HCT116 (cell line): ENCODE measurements around the gene CFAP46. TPM values are rescaled to one million over a fixed set of nuclear protein-coding genes. Genes with fewer than 3 reads are reported as not detected.

Source experiments
- ATAC-seq: fragments of 200-7000 bp; cut with Tn5 transposase; 2 replicates; pipeline ENCODE4 v1.9.1; 2020; ENCODE audit warnings: mild to moderate bottlenecking, moderate library complexity
- BruUV-seq: library from RNA; stranded (reverse); fragments of 400-500 nt; replicated peaks from 2 replicates; lab custom pipeline; 2021; lab: Mats Ljungman, UMichigan
- CTCF ChIA-PET: fragments of 300-600 bp; sonication (Branson Sonifier 250); formaldehyde crosslinking; loops from one replicate; lab custom pipeline; 2021; ENCODE audit warnings: antibody characterized with exemption; lab: Charles Lee
- POLR2A ChIA-PET: fragments of 300-600, 350-600 bp; sonication (Branson Sonifier 250); formaldehyde crosslinking; loops from one replicate; lab custom pipeline; 2021; ENCODE audit warnings: antibody characterized with exemption; lab: Charles Lee
- RAD21 ChIA-PET, 2 experiments: fragments of 300-600 bp; sonication (Branson Sonifier 250); formaldehyde crosslinking; loops; one replicate each; lab custom pipeline; 2023; ENCODE audit warnings: low total read pairs in 2 of 2; ENCODE audit not compliant: uncharacterized antibody in 2 of 2, unreplicated experiment in 2 of 2, low non-redundant PET in 1 of 2; lab: Charles Lee
- DNase-seq: peaks from one replicate; pipeline ENCODE4 v3.0.0-alpha.2; 2010; ENCODE audit warnings: low read depth, low spot score
- H2AFZ ChIP-seq: fragments of 200-600 bp; shearing (Covaris generic), sonication (generic); 2 replicates; pipeline ENCODE4 v1.6.1; 2017; ENCODE audit warnings: low read depth, mixed run types, mixed read lengths, antibody characterized with exemption, low read length; ENCODE audit not compliant: poor library complexity, severe bottlenecking
- H3K27ac ChIP-seq: 2 replicates; pipeline ENCODE4 v1.5.1; 2012; ENCODE audit warnings: low read depth, low read length
- H3K27me3 ChIP-seq: fragments of 200-600 bp; sonication (generic); 2 replicates; pipeline ENCODE4 v1.6.1; 2016; ENCODE audit warnings: mixed run types, low read length, mixed read lengths; ENCODE audit not compliant: insufficient read depth
- H3K36me3 ChIP-seq, 2 experiments: fragments of 200-500 bp in 1 of 2; fragments of 200-600 bp in 1 of 2; sonication (Bioruptor generic) in 1 of 2; sonication (generic) in 1 of 2; 2 replicates each; pipeline versions ENCODE4 v1.5.1 to v1.6.1; 2014 to 2016; ENCODE audit warnings: low read length in 2 of 2, inconsistent platforms in 1 of 2, mixed read lengths in 1 of 2, mixed run types in 1 of 2; ENCODE audit not compliant: insufficient read depth in 2 of 2, control insufficient read depth in 1 of 2
- H3K4me1 ChIP-seq, 2 experiments: fragments of 200-600 bp in 1 of 2; sonication (generic) in 1 of 2; 2 replicates each; pipeline versions ENCODE4 v1.5.1 to v1.6.1; 2012 to 2017; ENCODE audit warnings: low read length in 2 of 2, inconsistent platforms in 1 of 2, mild to moderate bottlenecking in 1 of 2, mixed read lengths in 1 of 2, mixed run types in 1 of 2, moderate library complexity in 1 of 2; ENCODE audit not compliant: insufficient read depth in 2 of 2, control insufficient read depth in 1 of 2
- H3K4me2 ChIP-seq: fragments of 200-600 bp; sonication (generic); 2 replicates; pipeline ENCODE4 v1.6.1; 2017; ENCODE audit warnings: mixed run types, low read length, mixed read lengths
- H3K4me3 ChIP-seq, 2 experiments: fragments of 200-600 bp in 1 of 2; sonication (generic) in 1 of 2; replicated peaks in 1 of 2; 2 replicates each; pipeline ENCODE4 v1.5.1; 2011 to 2016; ENCODE audit warnings: low read length in 2 of 2, control low read depth in 1 of 2, low read depth in 1 of 2, mild to moderate bottlenecking in 1 of 2, mixed read lengths in 1 of 2, mixed run types in 1 of 2
- H3K79me2 ChIP-seq: fragments of 200-600 bp; sonication (generic); 2 replicates; pipeline ENCODE4 v1.6.1; 2017; ENCODE audit warnings: mild to moderate bottlenecking, mixed run types, low read length, moderate library complexity, mixed read lengths; ENCODE audit not compliant: insufficient read depth
- H3K9ac ChIP-seq: fragments of 200-600 bp; sonication (generic); 2 replicates; pipeline ENCODE4 v1.6.1; 2016; ENCODE audit warnings: low read length, mixed read lengths
- H3K9me2 ChIP-seq: fragments of 200-600 bp; sonication (generic), shearing (Covaris generic); 2 replicates; pipeline ENCODE4 v1.6.1; 2017; ENCODE audit warnings: mixed run types, mild to moderate bottlenecking, moderate library complexity; ENCODE audit not compliant: insufficient read depth
- H3K9me3 ChIP-seq, 2 experiments: fragments of 200-500 bp in 1 of 2; fragments of 200-600 bp in 1 of 2; sonication (Bioruptor generic) in 1 of 2; sonication (generic) in 1 of 2; 2 replicates each; pipeline ENCODE4 v1.6.1; 2014 to 2017; ENCODE audit warnings: low read length in 2 of 2, mixed read lengths in 2 of 2, inconsistent platforms in 1 of 2, low read depth in 1 of 2, mild to moderate bottlenecking in 1 of 2, mixed run types in 1 of 2, moderate library complexity in 1 of 2; ENCODE audit not compliant: control insufficient read depth in 1 of 2, insufficient read depth in 1 of 2
- H4K20me1 ChIP-seq: fragments of 200-600 bp; sonication (generic), shearing (Covaris generic); 2 replicates; pipeline ENCODE4 v1.6.1; 2017; ENCODE audit warnings: mixed run types, mild to moderate bottlenecking, moderate library complexity; ENCODE audit not compliant: insufficient read depth
- CBX3 ChIP-seq: IDR thresholded peaks from 2 replicates; pipeline ENCODE4 v1.6.1; 2012; ENCODE audit warnings: low read depth
- CEBPB ChIP-seq: IDR thresholded peaks from 2 replicates; pipeline ENCODE4 v1.6.1; 2012; ENCODE audit warnings: low read depth
- EZH2 ChIP-seq: fragments of 200-600 bp; sonication (generic); IDR thresholded peaks from 2 replicates; pipeline ENCODE4 v1.6.1; 2017; ENCODE audit warnings: antibody characterized with exemption, mixed run types
- POLR2AphosphoS5 ChIP-seq: IDR thresholded peaks from 2 replicates; pipeline ENCODE4 v1.6.1; 2011; ENCODE audit warnings: mild to moderate bottlenecking, low read depth, low read length, moderate library complexity
- RAD21 ChIP-seq: IDR thresholded peaks from 2 replicates; pipeline ENCODE4 v1.6.1; 2012; ENCODE audit warnings: low read depth, mild to moderate bottlenecking
- SP1 ChIP-seq: IDR thresholded peaks from 2 replicates; pipeline ENCODE4 v1.6.1; 2012; ENCODE audit warnings: low read depth
- SRF ChIP-seq: IDR thresholded peaks from 2 replicates; pipeline ENCODE4 v1.6.1; 2012; ENCODE audit warnings: low read depth
- ZFX ChIP-seq: fragments of 450-650 bp; IDR thresholded peaks from 2 replicates; pipeline ENCODE4 v1.6.1; 2017
- intact Hi-C: fragments of 100-400 bp; cut with micrococcal nuclease; formaldehyde crosslinking; loops from 2 replicates; pipeline ENCODE4 v1.10.0; 2022
- total RNA-seq: library from RNA; stranded (reverse); gene quantifications from one replicate; pipeline ENCODE4 v1.2.1, GENCODE V29; 2021; ENCODE audit not compliant: unreplicated experiment
- TF ChIP-seq, protein P1 (sequence below): IDR thresholded peaks from 2 replicates; pipeline ENCODE4 v1.6.1; 2012; ENCODE audit warnings: low read depth
- TF ChIP-seq, protein P2 (sequence below), 3 experiments: fragments of 200-600 bp in 1 of 3; sonication (generic) in 1 of 3; IDR thresholded peaks in 2 of 3; conservative IDR thresholded peaks in 1 of 3; 2 replicates each; pipeline ENCODE4 v1.5.1; 2012 to 2017; ENCODE audit warnings: low read depth in 2 of 3, low read length in 2 of 3, antibody characterized with exemption in 1 of 3, borderline replicate concordance in 1 of 3, control low read depth in 1 of 3, mild to moderate bottlenecking in 1 of 3, mixed read lengths in 1 of 3, mixed run types in 1 of 3, moderate library complexity in 1 of 3; ENCODE audit not compliant: insufficient read depth in 1 of 3

CFAP46 gene
- total RNA-seq, 1 experiment from 2014 or later, result 1.4 TPM

DNA sequence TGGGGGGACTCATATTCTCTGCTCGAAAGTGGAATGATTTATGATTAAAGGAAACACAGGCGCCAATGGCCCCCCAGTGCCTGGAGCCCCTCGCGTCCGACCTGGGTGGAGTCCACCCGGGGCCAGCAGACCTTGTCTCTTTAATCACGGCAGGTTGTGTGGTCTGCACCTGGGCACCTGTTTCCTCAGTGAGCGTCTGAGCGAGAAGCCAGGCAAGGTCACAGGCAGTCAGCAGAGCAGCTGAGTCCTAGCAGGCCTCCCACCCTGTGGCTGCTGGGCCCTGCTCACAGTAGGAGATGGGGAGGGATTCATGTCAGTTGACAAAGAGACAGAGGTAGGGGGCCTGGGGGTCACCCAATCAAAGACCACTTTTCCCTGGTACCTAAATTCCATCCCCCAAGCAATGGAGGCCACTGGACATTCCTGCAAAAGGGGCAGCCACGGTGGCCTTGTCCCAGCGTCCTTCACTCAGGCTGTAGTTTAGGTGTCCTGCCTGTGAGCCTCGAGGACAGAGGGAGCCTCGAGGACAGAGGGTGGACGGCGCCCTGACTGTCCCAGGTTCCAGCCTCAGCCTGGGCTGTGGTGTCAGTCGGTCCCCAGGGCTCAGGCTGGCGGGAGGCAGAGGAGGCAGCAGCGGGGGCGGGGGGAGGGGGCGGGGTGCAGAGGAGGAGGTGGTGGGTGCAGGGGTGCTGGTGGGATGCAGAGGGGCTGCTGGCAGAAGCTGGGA lies 49.5 kb upstream of the CFAP46 start:
- DNase-seq, result no peak
- Histone ChIP-seq H3K9me3 (no peaks in the 10 kb centered on the region), H3K4me3 (no peak overlapping the region), H3K4me2 (no peak overlapping the region), H3K4me1 (no peaks in the 10 kb centered on the region), H3K27ac (no peak overlapping the region), H2AFZ (no peak overlapping the region), H3K9me2 (no peaks in the 10 kb centered on the region), H4K20me1 (no peaks in the 10 kb centered on the region), H3K36me3 (no peaks in the 10 kb centered on the region), H3K9ac (no peak overlapping the region), H3K27me3 (no peaks in the 10 kb centered on the region), H3K79me2 (no peaks in the 10 kb centered on the region)
- POLR2A ChIA-PET, result no interaction called here
- intact Hi-C loops, result no loop called here
- ATAC-seq, result no peak
- TF ChIP-seq, protein P1, sequence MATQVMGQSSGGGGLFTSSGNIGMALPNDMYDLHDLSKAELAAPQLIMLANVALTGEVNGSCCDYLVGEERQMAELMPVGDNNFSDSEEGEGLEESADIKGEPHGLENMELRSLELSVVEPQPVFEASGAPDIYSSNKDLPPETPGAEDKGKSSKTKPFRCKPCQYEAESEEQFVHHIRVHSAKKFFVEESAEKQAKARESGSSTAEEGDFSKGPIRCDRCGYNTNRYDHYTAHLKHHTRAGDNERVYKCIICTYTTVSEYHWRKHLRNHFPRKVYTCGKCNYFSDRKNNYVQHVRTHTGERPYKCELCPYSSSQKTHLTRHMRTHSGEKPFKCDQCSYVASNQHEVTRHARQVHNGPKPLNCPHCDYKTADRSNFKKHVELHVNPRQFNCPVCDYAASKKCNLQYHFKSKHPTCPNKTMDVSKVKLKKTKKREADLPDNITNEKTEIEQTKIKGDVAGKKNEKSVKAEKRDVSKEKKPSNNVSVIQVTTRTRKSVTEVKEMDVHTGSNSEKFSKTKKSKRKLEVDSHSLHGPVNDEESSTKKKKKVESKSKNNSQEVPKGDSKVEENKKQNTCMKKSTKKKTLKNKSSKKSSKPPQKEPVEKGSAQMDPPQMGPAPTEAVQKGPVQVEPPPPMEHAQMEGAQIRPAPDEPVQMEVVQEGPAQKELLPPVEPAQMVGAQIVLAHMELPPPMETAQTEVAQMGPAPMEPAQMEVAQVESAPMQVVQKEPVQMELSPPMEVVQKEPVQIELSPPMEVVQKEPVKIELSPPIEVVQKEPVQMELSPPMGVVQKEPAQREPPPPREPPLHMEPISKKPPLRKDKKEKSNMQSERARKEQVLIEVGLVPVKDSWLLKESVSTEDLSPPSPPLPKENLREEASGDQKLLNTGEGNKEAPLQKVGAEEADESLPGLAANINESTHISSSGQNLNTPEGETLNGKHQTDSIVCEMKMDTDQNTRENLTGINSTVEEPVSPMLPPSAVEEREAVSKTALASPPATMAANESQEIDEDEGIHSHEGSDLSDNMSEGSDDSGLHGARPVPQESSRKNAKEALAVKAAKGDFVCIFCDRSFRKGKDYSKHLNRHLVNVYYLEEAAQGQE, result no peak
- no peak for TF ChIP-seq SP1
- no peak for TF ChIP-seq POLR2AphosphoS5
- TF ChIP-seq CEBPB, result no peak
- no peak for TF ChIP-seq ZFX
- TF ChIP-seq RAD21, result no peak
- TF ChIP-seq, protein P2, sequence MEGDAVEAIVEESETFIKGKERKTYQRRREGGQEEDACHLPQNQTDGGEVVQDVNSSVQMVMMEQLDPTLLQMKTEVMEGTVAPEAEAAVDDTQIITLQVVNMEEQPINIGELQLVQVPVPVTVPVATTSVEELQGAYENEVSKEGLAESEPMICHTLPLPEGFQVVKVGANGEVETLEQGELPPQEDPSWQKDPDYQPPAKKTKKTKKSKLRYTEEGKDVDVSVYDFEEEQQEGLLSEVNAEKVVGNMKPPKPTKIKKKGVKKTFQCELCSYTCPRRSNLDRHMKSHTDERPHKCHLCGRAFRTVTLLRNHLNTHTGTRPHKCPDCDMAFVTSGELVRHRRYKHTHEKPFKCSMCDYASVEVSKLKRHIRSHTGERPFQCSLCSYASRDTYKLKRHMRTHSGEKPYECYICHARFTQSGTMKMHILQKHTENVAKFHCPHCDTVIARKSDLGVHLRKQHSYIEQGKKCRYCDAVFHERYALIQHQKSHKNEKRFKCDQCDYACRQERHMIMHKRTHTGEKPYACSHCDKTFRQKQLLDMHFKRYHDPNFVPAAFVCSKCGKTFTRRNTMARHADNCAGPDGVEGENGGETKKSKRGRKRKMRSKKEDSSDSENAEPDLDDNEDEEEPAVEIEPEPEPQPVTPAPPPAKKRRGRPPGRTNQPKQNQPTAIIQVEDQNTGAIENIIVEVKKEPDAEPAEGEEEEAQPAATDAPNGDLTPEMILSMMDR (IDR thresholded peaks at IDR 0.05 in 2 of 3, conservative IDR thresholded peaks at IDR 0.05 in 1 of 3; ENCODE audit: borderline replicate concordance in 1 of 3, insufficient read depth in 1 of 3, low read depth in 2 of 3, low read length in 2 of 3), result no peak
- no peak for TF ChIP-seq EZH2
- no peak for TF ChIP-seq SRF
- no peak for TF ChIP-seq CBX3
- CTCF ChIA-PET, result no interaction called here
- RAD21 ChIA-PET, result no interaction called here
- BruUV-seq, result no TSS peak
